HG03108 (cell line): Measurements from ENCODE around the gene RNPC3.

Source experiments
- ATAC-seq: cut with Tn5 transposase; IDR thresholded peaks from one replicate; pipeline ENCODE4 v1.9.1; 2021; ENCODE audit warnings: moderate library complexity; ENCODE audit not compliant: unreplicated experiment

Gene RNPC3, protein sequence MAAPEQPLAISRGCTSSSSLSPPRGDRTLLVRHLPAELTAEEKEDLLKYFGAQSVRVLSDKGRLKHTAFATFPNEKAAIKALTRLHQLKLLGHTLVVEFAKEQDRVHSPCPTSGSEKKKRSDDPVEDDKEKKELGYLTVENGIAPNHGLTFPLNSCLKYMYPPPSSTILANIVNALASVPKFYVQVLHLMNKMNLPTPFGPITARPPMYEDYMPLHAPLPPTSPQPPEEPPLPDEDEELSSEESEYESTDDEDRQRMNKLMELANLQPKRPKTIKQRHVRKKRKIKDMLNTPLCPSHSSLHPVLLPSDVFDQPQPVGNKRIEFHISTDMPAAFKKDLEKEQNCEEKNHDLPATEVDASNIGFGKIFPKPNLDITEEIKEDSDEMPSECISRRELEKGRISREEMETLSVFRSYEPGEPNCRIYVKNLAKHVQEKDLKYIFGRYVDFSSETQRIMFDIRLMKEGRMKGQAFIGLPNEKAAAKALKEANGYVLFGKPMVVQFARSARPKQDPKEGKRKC

DNA sequence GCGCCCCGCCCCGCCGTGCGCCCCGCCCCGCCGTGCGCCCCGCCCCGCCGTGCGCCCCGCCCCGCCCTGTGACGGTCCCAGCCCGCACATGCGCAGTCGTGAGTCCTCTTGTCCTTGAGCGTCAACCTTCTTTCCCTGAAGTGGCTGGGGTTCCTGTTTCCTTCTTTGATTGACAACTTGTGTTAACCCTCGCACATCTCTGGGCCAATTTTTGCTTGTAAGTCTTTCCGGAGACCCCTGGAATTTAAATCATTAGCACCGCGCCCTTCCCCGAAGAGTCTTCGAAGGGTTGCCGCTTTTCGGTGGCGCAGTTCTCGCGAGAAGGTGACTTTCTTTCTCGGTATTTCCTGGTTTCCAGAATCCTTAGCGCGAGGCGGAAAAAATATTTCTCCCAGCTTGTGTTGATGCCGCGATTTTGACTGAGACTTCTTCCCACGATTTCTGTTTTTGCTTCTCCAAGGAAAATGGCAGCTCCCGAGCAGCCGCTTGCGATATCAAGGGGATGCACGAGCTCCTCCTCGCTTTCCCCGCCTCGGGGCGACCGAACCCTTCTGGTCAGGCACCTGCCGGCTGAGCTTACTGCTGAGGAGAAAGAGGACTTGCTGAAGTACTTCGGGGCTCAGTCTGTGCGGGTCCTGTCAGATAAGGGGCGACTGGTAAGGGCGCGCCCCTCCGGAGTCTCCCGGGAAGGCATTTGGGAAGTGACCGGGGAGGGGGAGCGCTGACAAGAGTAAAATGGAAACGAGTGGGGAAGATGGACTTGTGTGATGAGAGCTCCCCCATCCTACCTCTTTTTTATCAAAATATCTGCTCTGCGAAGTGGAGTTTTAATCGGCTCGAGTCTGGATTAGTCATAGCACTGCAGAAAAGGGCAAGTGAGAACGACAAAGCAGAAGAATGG, at the start of gene RNPC3:
TSS of gene RNPC3 (plus strand) at position 93 of the 901 bp plus-strand sequence. CDS start at position 465, 372 bp downstream.
- ATAC-seq = peak; percentile 83

DNA sequence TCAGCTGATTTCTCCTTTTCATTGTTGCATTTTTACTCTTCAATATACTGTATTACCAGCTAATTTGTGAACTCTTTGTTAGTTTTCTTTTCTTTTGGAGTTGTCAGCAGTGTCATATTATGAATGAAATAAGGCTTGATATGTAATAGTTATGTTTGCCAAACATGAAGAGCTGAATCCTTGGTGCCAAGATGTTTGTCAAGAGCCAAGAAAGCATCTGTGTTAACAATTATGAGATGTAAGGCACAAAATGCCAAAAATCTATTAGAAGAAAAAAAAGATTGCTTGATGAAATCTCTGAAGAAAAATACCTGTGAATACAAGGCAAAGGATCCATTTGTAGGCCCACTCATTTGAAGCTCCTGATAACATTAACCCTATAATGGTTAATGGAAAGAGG, 48.4 kb upstream of the RNPC3 start:
- ATAC-seq = no peak

DNA sequence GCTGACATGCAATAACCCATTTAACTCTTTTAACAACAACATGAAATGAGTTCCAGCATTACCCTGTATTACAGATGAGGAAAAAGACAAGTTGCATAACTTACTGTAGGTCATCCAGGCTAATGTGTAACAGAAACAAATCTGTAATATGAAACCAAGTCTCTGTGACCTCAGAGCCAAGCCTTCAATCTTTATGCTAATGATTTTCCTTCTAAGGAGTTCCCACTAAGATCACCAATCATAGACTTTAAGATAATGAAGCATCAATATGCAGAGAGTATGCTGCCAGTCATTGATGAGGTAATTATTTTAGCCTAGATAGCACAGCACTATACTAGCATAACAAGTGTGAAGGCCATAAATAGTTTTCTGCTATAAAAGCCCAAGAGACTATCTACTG, 35.6 kb upstream of the RNPC3 start:
- peak; percentile 56 for ATAC-seq

DNA sequence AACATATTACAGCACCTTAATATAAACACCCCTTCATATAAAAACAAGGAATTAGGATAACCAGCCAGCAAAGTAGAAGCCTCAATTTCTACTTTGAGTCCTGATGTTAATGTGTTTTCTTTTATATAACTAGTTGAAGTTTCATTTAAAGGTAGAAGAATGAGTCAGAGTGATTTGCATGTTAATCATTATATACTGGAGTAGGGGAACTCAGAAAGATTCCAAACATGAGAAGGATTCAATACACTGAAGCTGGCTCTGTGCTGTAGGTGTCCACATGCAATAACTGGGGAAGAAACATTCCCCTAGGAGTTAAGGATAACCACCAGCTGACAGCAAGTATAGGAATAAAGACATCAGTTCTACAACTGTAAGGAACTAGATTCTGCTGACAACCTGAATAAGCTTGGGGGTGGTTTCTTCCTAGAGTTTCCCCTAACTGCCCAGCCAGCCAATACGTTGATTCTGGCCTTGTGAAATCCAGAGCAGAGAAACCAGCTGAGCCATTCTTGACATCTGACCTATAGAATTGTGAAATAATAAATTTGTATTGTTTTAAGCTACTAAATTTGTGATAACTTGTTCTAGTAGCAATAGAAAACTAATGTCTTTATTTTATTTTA, 33.4 kb upstream of the RNPC3 start:
- ATAC-seq = no peak

DNA sequence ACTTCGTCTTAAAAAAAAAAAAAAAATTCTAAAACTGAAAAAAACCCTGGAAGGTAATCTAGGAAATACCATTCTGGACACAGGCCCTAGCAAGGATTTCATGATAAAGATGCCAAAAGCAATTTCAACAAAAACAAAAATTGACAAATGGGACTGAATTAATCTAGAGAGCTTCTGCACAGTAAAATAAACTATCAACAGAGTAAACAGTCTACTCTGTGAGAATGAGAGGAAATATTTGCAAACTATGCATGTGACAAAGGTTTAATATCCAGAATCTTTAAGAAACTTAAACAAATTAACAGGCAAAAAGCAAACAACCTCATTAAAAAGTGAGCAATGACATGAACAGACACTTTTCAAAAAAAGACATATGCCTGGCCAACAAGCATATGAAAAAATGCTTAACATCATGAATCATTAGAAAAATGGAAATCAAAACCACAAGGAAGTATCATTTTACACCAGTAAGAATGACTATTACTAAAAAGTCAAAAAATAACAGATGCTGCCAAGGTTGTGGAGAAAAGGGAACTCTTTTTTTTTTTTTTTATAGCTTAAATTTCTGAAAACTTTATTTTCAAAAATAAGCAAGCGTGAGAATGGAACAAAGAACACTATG, 29.4 kb upstream of the RNPC3 start:
- no peak for ATAC-seq

DNA sequence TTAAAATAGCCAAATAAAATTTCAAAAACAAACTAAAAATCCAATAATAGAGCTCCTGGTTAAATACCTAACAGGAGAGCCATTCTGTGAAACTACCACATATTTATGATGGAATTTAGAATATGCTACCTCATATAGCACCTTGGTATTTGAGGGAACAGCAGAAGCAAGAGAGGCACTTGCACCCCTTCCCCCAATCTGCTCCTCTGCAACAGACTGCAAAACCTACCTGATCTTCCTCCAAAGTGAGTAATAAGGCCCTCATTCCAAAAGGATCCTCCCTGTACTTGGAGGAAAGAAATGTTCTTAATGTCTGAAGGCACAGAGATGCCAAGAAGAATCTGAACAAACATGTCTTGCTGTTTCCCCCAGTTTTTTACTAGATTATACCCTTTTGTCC, 28.1 kb upstream of the RNPC3 start:
- ATAC-seq = no peak

DNA sequence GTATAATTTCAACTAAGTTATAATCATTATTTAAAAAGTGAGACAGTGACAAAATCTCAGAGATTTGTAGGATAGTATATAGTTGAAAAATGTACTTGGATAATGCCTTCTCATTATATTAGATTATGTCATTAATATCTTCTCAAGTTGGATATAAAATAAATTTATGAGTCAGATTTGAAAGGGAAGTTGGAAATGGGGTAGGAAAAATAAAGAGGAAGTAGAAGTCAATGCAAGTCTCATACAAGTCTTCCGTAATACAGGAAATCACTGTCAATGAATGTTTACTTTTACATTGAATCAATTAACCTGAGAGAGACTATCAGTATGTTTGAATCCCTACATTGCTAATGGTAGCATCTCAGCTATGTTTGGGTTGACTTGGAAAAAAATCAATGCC, 16.2 kb upstream of the RNPC3 start:
- no peak for ATAC-seq

DNA sequence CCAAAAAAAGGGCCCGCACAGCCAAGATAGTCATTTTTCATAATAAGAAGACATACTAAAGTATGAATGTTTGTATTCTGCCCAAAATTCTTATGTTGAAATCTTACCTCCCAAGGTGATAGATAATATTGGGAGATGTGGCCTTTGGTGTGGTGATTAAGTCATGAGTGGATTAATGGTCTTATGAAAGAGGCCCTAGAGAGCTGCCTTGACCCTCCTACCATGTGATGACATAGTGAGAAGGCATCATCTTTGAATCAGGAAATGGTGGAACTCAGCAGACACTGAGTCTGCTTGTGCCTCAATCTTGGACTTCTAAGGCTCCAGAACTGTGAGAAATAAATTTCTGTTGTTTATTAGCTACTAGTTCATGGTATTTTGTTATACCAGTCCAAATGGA, 11.8 kb upstream of the RNPC3 start:
- ATAC-seq = no peak

DNA sequence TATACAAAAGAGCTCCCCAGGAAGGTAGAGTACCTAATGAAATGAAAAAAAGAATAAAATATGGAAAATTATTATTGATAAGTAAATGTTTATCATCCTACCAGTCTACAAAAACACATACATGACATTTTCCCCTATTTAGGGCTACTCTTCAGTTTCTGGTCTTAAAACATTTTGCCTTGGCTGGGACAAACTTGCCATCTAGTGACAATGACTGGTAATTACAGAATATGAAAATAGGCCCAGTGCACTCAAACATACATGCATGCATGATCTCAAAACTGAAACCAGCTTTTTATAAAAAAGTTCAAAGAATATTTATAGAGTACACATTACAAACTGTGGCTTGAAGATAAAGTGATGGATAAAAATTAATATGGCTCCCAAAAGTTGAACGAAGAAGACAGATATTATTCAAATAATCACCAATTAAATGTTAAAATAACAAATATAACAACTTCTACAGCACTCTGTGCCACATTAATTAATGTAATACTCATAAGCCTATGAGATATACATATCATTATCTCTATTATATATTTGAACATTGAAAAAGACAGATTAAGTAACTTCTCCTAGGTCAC, 10.5 kb upstream of the RNPC3 start:
- ATAC-seq = peak; percentile 72

DNA sequence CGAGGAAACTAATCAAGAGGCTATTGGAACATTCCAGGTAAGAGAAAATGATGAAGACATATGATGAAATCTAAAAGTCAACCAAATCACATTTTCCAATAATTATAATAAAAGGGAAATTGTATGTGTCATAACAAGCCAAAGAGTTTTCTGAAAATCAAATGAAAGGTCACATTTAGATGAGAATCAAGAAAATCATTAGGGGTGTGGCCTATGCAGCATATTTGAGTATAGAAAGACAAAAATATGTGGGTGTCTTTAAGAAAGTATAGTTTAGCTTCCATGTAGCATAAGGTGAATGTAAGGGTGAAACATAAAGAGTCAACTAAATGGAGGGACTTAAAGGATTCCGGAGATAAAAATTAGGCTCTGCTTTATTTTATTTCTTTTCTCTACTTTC, 9.2 kb upstream of the RNPC3 start:
- no peak for ATAC-seq

DNA sequence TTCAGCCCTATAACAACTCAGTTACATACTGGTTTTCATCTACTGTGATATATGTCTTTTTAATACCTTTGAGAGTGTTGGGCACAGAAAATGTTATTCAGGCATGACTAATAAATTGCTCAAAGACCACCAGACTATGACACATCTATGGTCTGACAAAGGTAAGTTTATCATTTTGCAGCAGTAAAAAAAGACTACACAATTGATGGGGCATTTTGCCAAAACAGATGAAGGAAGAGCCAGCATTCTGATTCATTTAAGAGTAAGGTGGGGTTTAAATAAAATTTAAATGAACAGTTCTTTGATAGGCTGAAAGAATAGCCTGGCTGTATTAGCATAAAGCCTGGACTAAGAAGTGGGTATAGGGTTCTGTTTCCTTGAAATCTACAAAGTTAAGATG, 8.8 kb upstream of the RNPC3 start:
- ATAC-seq = no peak

DNA sequence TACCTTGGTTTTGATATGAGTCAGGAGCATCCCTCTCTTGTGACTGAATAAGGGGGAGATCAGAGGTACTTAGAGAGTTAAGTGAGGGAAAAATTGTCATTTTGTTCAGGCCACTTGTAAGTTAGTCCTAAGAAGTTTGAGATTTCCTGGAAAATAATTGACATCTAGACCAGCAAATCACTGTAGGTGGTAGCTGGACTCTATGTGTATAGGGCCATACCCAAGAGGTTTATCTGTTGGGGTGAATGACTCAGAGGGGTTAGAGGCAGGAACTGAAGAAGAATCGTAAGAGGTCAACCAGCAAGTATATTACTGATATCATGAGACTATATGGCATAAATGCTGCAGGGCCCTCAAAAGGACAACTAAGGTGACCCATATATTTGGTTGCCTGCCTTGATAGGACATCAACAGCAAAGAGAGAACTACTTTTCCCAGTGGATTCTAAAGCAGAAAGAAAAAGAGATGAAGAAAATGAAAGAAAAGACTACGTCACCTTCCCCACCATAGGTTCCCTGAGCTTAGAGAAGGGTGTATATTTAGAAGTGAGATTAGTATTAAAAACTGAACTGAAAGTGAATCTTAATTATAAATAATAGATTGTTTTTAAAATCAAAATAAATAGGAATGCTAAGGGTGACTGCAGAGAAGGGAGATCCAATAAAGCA, 8.0 kb upstream of the RNPC3 start:
- peak; percentile 75 for ATAC-seq

DNA sequence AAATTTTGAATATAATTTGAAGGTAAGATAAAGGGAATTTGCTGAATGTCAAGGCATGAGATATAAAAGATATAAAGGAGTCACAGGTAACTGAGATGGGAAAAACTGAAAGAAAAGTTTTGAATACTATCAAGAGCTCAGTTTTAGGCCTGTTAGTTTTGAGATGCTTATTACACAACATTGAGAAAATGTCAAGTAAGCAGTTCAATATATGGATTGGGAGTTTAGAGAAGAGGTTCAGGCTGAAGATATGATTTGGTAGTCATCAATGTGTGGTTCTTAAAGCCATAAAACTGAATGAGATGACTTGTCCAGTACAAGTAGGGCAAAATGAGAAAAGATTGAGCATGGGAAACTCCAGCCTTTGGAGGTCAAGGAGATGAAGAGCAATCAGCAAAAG, 4.7 kb upstream of the RNPC3 start:
- no peak for ATAC-seq

DNA sequence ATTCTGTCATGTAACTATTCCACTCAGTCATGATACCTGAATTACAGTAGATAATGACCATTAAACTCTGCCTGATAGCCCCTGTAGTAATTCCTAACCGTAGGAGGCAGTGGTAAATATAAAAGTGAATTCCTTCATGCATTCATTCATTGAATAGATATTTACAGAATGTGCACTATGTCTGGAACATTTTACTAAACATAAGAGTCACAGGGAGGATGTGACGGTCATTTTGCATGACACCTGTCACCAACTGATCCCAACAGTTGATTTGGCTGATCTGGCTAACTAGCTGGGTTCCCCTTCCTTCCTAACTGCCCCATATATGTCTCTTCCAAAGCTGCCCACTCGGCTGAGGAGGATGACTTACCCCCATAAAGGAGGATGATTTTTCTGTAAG, 2.2 kb upstream of the RNPC3 start:
- no peak for ATAC-seq

DNA sequence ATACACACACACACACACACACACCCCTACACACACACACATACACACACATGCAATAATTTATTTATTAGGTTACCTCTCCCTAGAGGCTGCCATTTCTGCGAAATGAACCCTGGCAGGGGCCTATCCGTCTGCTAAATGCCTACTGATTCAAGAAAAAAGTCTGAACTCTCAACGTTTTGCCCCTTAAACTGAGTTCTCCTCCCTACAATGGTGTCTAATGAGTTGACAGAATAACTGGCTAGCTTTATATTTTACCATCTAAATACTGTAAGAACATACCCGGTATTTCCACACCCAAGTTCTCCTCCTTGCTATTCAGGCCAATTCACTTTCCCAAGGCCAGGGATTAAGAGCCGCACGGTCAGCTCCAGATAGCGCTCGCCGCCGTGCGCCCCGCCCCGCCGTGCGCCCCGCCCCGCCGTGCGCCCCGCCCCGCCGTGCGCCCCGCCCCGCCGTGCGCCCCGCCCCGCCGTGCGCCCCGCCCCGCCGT, 339 bp upstream of the RNPC3 start:
- ATAC-seq = peak; percentile 43

DNA sequence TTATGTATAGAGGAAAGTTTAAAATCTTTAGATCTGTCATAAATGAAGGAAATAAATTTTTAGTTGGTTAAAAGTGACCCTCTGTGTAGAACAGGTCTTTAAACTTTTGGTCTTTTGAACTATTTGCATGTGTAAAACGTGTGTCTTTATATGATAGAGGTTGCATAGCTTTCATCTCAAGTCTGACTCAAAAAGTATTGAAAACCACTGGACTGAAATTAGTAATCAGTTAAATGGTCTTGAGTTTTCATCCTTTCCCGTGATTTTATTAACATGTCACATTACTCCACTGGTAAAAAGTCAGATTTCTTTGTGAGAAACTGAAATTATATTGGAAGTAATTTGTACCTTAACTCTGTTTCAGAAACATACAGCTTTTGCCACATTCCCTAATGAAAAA, 1.8 kb downstream of the RNPC3 start:
- no peak for ATAC-seq

DNA sequence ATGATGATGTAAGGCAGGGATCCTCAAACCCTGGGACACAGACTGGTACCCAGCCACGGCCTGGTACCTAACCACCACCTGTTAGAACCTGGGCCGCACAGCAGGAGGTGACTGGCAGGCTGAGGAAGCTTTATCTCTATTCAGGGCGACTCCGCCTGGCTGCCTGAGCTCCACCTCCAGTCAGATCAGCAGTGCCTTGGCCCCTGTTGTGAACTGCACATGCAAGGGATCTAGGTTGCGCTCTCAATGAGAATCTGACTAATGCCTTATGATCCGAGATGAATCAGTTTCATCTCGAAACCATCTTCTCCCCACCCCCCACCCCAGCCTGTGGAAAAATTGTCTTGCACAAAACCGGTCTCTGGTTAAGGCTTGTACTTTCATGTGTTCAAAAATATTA, 4.2 kb downstream of the RNPC3 start:
- ATAC-seq = no peak

DNA sequence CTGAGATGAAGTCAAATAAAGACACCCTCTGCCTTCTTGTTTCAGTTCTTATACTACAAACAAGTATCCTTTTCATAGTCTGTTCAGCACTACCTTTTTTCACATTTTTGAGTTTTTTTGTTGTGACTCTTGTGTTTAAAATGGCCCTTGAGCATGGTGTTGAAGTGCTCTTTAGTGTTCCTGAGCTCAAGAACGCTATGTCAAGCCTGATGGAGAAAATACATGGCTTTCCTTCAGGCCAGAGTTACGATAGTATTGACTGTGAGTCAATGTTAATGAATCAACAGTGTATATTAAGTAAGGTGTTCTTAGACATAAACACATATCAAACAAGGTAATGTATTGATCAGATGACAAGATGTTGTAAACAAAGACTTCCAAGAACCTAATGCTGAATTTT, 12.7 kb downstream of the RNPC3 start:
- no peak for ATAC-seq

DNA sequence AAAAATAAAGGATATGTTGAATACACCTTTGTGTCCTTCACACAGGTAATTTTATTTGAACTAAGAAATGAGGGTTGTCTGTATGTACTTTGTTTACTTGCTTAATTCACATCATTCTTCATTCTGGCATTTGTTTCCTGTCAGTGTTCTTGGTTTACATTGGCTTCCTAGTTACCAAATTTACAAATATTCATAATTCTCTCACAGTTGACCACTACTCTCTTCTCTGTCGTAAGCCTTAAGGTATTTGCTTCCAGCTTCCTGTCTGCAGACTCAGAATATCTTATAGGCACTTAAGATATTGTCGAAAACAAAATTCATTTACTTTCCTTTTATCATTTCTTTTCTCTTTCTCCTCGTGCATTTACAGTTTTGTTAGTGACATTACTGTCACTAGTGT, 15.9 kb downstream of the RNPC3 start:
- ATAC-seq = no peak

DNA sequence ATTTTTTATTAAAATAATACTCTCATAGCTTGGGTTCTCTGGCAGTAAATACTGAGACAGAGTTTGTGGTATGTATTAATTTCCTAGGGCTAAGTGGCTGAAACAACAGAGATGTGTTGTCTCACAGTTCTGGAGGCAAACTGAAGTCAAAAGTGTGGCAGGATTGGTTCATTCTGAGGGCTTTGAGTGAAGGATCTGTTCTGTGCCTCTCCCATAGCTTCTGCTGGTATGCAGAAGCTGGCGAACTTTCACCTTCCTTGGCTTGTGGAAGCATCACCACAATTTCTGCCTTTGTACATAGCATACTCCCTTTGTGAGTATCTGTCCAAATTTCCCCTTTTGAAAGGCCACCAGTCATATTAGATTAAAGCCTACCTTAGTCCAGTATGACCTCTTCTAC, 21.0 kb downstream of the RNPC3 start:
- no peak for ATAC-seq
